Measurements from ENCODE around the gene CNTN4.

The CNTN4 gene

GRCh38 chr3:2879587-2879986, 780.9 kb downstream of the CNTN4 start:
- no peaks in the 10 kb centered on the region for H3F3A ChIP-seq (ENCODE audit: insufficient read depth, low read length)
- no peaks in the 10 kb centered on the region for H3K27me3 ChIP-seq (ENCODE audit: insufficient read depth, low read length)
- H4K20me1 ChIP-seq (ENCODE audit: insufficient read depth, low read length): no peaks in the 10 kb centered on the region
- H3K36me3 ChIP-seq (ENCODE audit: insufficient read depth, low read length): no peaks in the 10 kb centered on the region
- H3K9me2 ChIP-seq (ENCODE audit: low read depth, low read length): no peaks in the 10 kb centered on the region
- no peak overlapping the region for H3K9ac ChIP-seq (ENCODE audit: low read length)
- H3K27ac ChIP-seq (ENCODE audit: low read depth, low read length, poor library complexity, severe bottlenecking): no peak overlapping the region
- no peak overlapping the region for H3K4me3 ChIP-seq (ENCODE audit: low read depth, low read length, poor library complexity, severe bottlenecking)
- H2AFZ ChIP-seq (ENCODE audit: low read length): no peak overlapping the region
- no peaks in the 10 kb centered on the region for H3K79me2 ChIP-seq (ENCODE audit: insufficient read depth, low read length)
- H3K4me2 ChIP-seq (ENCODE audit: low read length): no peak overlapping the region
- H3K4me1 ChIP-seq (ENCODE audit: insufficient read depth, low read length, severe bottlenecking): no peaks in the 10 kb centered on the region
- TF ChIP-seq CTCF (IDR thresholded peaks at IDR 0.05; ENCODE audit: low read length) (no peak), EZH2 (IDR thresholded peaks at IDR 0.05; ENCODE audit: borderline replicate concordance, low read length) (no peak)
- H3K9me3 ChIP-seq (ENCODE audit: low read length): no peaks in the 10 kb centered on the region

DNA sequence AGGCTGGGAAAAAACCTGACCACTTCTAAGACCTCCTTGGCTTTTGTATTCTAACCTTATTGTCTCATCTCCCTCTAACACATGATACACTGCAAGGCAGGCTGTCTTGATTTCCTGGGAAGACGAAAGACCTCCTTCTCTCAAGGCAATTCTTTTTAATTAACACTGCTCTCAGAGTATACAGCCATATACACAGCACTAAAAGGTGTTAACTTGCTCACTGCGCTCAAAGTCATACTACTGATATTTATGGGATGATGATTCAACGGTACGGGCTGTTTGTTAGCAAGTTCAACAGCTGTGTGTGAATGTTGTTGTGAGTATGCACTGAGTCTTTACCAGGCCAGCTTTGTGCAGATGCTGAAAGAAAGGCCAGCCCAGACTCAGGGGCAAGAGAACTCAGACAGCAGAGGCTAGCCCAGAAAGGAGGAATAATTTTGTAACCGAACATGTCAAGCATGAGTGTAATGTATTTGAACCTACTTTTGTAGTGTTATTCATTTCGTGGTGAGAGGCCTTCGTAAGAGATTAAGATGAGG, 781.6 kb downstream of the CNTN4 start:
- H3K27ac ChIP-seq (ENCODE audit: low read depth, low read length, poor library complexity, severe bottlenecking): no peak overlapping the region
- no peak overlapping the region for H2AFZ ChIP-seq (ENCODE audit: low read length)
- no peaks in the 10 kb centered on the region for H3K36me3 ChIP-seq (ENCODE audit: insufficient read depth, low read length)
- H3K4me1 ChIP-seq (ENCODE audit: insufficient read depth, low read length, severe bottlenecking): no peaks in the 10 kb centered on the region
- H3K9me2 ChIP-seq (ENCODE audit: low read depth, low read length): no peaks in the 10 kb centered on the region
- H4K20me1 ChIP-seq (ENCODE audit: insufficient read depth, low read length): no peaks in the 10 kb centered on the region
- H3K27me3 ChIP-seq (ENCODE audit: insufficient read depth, low read length): no peaks in the 10 kb centered on the region
- no peak for TF ChIP-seq EZH2 (IDR thresholded peaks at IDR 0.05; ENCODE audit: borderline replicate concordance, low read length)
- TF ChIP-seq CTCF (IDR thresholded peaks at IDR 0.05; ENCODE audit: low read length): no peak
- no peaks in the 10 kb centered on the region for H3F3A ChIP-seq (ENCODE audit: insufficient read depth, low read length)
- no peak overlapping the region for H3K4me3 ChIP-seq (ENCODE audit: low read depth, low read length, poor library complexity, severe bottlenecking)
- H3K4me2 ChIP-seq (ENCODE audit: low read length): no peak overlapping the region
- no peaks in the 10 kb centered on the region for H3K9me3 ChIP-seq (ENCODE audit: low read length)
- no peak overlapping the region for H3K9ac ChIP-seq (ENCODE audit: low read length)
- H3K79me2 ChIP-seq (ENCODE audit: insufficient read depth, low read length): no peaks in the 10 kb centered on the region

GRCh38 chr3:2883283-2883682, 784.6 kb downstream of the CNTN4 start:
- Histone ChIP-seq H2AFZ (ENCODE audit: low read length) (no peak overlapping the region), H3K79me2 (ENCODE audit: insufficient read depth, low read length) (no peaks in the 10 kb centered on the region), H3K9me2 (ENCODE audit: low read depth, low read length) (no peaks in the 10 kb centered on the region), H3K4me1 (ENCODE audit: insufficient read depth, low read length, severe bottlenecking) (no peaks in the 10 kb centered on the region), H3K27ac (ENCODE audit: low read depth, low read length, poor library complexity, severe bottlenecking) (no peak overlapping the region), H3K9ac (ENCODE audit: low read length) (no peak overlapping the region), H3K4me3 (ENCODE audit: low read depth, low read length, poor library complexity, severe bottlenecking) (no peak overlapping the region), H4K20me1 (ENCODE audit: insufficient read depth, low read length) (no peaks in the 10 kb centered on the region), H3K9me3 (ENCODE audit: low read length) (no peaks in the 10 kb centered on the region), H3F3A (ENCODE audit: insufficient read depth, low read length) (no peaks in the 10 kb centered on the region), H3K4me2 (ENCODE audit: low read length) (no peak overlapping the region), H3K27me3 (ENCODE audit: insufficient read depth, low read length) (no peaks in the 10 kb centered on the region), H3K36me3 (ENCODE audit: insufficient read depth, low read length) (no peaks in the 10 kb centered on the region)
- no peak for TF ChIP-seq CTCF (IDR thresholded peaks at IDR 0.05; ENCODE audit: low read length)
- no peak for TF ChIP-seq EZH2 (IDR thresholded peaks at IDR 0.05; ENCODE audit: borderline replicate concordance, low read length)
